ENCODE results near the gene PODXL2. TPM values are rescaled to one million over a fixed set of nuclear protein-coding genes. Genes with fewer than 3 reads are reported as not detected.

PODXL2 gene
- total RNA-seq, 1 donor from 2014 or later: 4.2 TPM

- Histone ChIP-seq H3K36me3 (ENCODE audit: control insufficient read depth in 3 of 3, insufficient read depth in 3 of 3, low read length in 3 of 3) (no peaks in the 10 kb centered on the region), H3K4me3 (ENCODE audit: low read length in 3 of 3) (no peak overlapping the region), H3K9me3 (ENCODE audit: control insufficient read depth in 3 of 3, low read length in 3 of 3) (no peaks in the 10 kb centered on the region), H3K27ac (ENCODE audit: low read depth, low read length) (no peak overlapping the region), H3K4me1 (ENCODE audit: control insufficient read depth in 3 of 3, insufficient read depth in 3 of 3, low read length in 3 of 3) (peaks cover 1 to 4% (median 2%) of the 10 kb centered on the region in 3 donors), H3K27me3 (ENCODE audit: control insufficient read depth in 3 of 3, insufficient read depth in 3 of 3, low read length in 3 of 3) (no peaks in the 10 kb centered on the region), H3K9ac (ENCODE audit: low read depth in 1 of 3, low read length in 3 of 3) (no peak overlapping the region)
These were observed 37.7 kb downstream of the PODXL2 start for GRCh38 chr3:127666676-127667075.

DNA sequence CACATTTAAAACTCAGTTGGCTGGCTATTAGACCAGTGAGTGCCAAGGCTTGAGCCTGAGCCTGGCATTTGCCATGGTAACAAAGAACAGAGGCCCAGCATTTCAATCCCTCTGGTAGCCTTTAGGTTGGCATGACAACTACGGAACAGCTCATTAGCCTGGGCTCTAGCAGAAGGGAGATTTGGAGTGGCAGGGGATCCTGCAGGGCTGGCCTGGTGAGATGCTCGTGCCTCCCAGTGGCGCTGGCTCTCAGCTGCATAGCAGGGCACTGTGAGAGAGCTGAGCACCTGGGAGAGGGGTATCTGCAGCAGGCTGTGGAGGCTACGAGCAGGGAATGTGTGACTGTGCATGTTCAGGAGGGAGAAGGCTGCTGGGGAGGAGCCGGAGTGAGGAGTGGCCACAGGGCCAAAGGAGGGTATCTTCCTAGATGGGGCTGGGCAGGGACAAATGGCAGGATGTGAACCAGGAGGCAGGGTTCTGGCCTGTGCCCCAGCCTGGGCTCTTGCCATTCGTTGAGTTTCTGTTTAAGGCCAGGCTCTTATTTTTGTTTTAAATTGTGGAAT, 38.2 kb downstream of the PODXL2 start:
- Histone ChIP-seq H3K27me3 (ENCODE audit: control insufficient read depth in 3 of 3, insufficient read depth in 3 of 3, low read length in 3 of 3) (no peaks in the 10 kb centered on the region), H3K4me3 (ENCODE audit: low read length in 3 of 3) (no peak overlapping the region), H3K27ac (ENCODE audit: low read depth, low read length) (no peak overlapping the region), H3K4me1 (ENCODE audit: control insufficient read depth in 3 of 3, insufficient read depth in 3 of 3, low read length in 3 of 3) (peaks cover 5 to 10% (median 7%) of the 10 kb centered on the region in 3 donors), H3K9me3 (ENCODE audit: control insufficient read depth in 3 of 3, low read length in 3 of 3) (no peaks in the 10 kb centered on the region), H3K9ac (ENCODE audit: low read depth in 1 of 3, low read length in 3 of 3) (no peak overlapping the region), H3K36me3 (ENCODE audit: control insufficient read depth in 3 of 3, insufficient read depth in 3 of 3, low read length in 3 of 3) (no peaks in the 10 kb centered on the region)

DNA sequence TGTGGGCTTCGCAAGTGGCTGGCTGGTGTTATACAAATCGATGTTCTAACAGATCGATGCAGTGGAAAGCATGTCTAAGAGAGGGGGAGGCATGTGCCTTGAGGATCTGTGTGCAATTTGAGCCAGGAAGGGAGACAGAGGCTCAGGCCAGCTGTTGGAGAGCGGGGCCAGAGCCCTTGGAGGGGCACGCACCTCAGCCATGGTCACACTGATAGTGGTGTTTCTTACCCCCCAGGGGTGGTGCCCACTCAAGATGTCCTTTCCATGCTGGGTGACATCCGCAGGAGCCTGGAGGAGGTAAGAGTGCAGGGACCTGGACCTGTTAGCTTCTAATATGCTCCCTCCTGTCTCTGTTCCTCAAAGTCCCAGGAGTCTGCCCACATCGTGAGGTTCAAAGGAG, 39.9 kb downstream of the PODXL2 start:
- Histone ChIP-seq H3K9ac (ENCODE audit: low read depth in 1 of 3, low read length in 3 of 3) (no peak overlapping the region), H3K9me3 (ENCODE audit: control insufficient read depth in 3 of 3, low read length in 3 of 3) (no peaks in the 10 kb centered on the region), H3K4me3 (ENCODE audit: low read length in 3 of 3) (no peak overlapping the region), H3K27me3 (ENCODE audit: control insufficient read depth in 3 of 3, insufficient read depth in 3 of 3, low read length in 3 of 3) (no peaks in the 10 kb centered on the region), H3K27ac (ENCODE audit: low read depth, low read length) (no peak overlapping the region), H3K4me1 (ENCODE audit: control insufficient read depth in 3 of 3, insufficient read depth in 3 of 3, low read length in 3 of 3) (peaks cover 11 to 18% (median 14%) of the 10 kb centered on the region in 3 donors), H3K36me3 (ENCODE audit: control insufficient read depth in 3 of 3, insufficient read depth in 3 of 3, low read length in 3 of 3) (no peaks in the 10 kb centered on the region)

DNA sequence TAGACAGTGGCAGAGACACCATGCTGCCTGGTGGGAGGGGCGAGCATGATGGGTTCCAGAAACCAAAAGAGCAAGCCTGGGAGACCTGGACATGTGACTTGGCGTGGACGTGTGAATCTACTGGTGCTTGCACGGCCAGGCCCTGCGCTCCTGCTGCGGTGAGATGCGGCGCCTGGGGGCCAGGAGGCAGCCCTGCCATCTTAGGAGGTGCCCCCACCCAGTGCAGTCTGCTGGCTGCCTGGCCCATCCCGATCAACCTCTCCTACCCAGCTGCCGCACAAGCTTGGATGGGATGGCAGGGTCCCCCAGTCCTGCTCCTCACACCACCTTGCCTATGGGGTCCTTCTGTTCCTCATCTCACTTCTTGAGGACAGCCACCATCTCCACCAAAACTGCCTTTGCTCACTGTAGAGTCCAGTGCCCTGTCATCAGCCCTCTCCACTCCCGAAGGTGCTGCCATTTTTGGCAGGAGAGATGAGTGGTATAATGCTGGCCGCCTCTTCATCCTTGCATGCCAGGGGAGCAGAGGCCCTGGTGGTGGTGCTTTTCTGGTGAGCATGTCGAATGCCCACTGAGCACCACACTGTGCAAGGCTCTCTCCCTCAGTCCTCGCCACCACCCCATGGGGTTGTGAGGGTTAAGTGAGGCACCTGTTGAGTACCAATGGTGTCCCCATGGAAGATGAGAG, 40.7 kb downstream of the PODXL2 start:
- Histone ChIP-seq H3K9me3 (ENCODE audit: control insufficient read depth in 3 of 3, low read length in 3 of 3) (no peaks in the 10 kb centered on the region), H3K27me3 (ENCODE audit: control insufficient read depth in 3 of 3, insufficient read depth in 3 of 3, low read length in 3 of 3) (no peaks in the 10 kb centered on the region)

DNA sequence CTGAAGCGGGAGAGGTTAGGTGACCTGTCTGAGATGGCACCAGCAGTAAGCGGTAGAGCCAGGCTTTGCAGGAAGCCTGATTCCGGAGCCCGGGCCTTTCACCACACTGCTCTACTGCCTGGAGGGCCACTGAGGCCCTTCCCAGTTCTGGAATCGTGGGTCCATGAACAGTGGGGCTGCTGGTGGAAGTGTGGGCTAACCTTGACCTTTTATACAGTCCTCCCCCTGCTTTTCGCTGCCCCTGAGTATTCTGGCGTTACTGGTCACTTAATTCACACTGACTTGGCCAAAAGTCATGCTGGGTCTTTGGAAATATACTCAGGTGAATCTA, 41.2 kb downstream of the PODXL2 start:
- no peaks in the 10 kb centered on the region for H3K9me3 ChIP-seq (ENCODE audit: control insufficient read depth in 3 of 3, low read length in 3 of 3)
- peaks cover 3 to 4% (median 3%) of the 10 kb centered on the region in 3 donors for H3K36me3 ChIP-seq (ENCODE audit: control insufficient read depth in 3 of 3, insufficient read depth in 3 of 3, low read length in 3 of 3)
- no peak overlapping the region for H3K4me3 ChIP-seq (ENCODE audit: low read length in 3 of 3)
- peaks cover 14 to 29% (median 20%) of the 10 kb centered on the region in 3 donors for H3K4me1 ChIP-seq (ENCODE audit: control insufficient read depth in 3 of 3, insufficient read depth in 3 of 3, low read length in 3 of 3)
- no peak overlapping the region for H3K27ac ChIP-seq (ENCODE audit: low read depth, low read length)
- no peaks in the 10 kb centered on the region for H3K27me3 ChIP-seq (ENCODE audit: control insufficient read depth in 3 of 3, insufficient read depth in 3 of 3, low read length in 3 of 3)
- H3K9ac ChIP-seq (ENCODE audit: low read depth in 1 of 3, low read length in 3 of 3): peak overlapping the region in 1 of 3 donors; percentile 16

More for the DNA sequence above, 40.7 kb downstream of the PODXL2 start:
- H3K4me1 ChIP-seq (ENCODE audit: control insufficient read depth in 3 of 3, insufficient read depth in 3 of 3, low read length in 3 of 3): peaks cover 14 to 26% (median 17%) of the 10 kb centered on the region in 3 donors
- H3K9ac ChIP-seq (ENCODE audit: low read depth in 1 of 3, low read length in 3 of 3): peak overlapping the region in 1 of 3 donors; percentile 16
- peaks cover 0 to under 1% (median under 1%) of the 10 kb centered on the region in 3 donors for H3K36me3 ChIP-seq (ENCODE audit: control insufficient read depth in 3 of 3, insufficient read depth in 3 of 3, low read length in 3 of 3)
- no peak overlapping the region for H3K4me3 ChIP-seq (ENCODE audit: low read length in 3 of 3)
- H3K27ac ChIP-seq (ENCODE audit: low read depth, low read length): no peak overlapping the region

DNA sequence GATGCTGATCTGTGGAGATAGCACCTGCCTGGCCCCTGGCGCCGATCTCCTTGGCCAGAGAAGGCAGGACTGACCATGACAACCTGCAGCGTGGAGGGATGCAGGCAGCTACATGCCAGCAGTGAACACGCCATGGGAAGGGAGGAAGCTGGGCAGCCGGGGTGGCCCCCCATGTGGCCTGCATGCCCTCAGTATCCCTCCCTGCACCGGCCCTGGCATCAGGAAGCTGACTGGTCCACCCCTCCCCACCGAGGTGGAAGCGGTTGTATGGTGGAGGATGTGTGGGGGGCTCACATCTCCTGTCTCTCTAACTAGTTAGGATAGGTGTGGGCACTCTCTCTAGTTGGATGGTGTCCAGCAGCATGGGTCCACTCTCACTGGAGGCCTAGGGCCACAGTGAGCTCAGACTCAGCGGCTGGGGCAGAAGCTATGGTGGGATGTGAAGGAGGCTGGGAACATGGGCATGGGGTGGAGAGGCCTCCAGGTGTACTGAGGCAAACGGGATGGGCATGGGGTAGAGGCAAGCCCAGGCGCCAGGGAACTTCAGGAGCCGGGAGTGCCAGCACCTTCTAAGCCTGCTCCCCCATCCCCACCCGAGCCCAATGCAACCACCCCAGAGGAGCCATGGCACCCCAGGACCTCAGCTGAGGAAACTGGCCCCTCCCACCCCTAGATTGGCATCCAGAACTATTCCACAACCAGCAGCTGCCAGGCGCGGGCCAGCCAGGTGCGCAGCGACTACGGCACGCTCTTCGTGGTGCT, 42.0 kb downstream of the PODXL2 start:
- no peaks in the 10 kb centered on the region for H3K27me3 ChIP-seq (ENCODE audit: control insufficient read depth in 3 of 3, insufficient read depth in 3 of 3, low read length in 3 of 3)
- no peak overlapping the region for H3K27ac ChIP-seq (ENCODE audit: low read depth, low read length)
- H3K4me3 ChIP-seq (ENCODE audit: low read length in 3 of 3): no peak overlapping the region
- H3K9me3 ChIP-seq (ENCODE audit: control insufficient read depth in 3 of 3, low read length in 3 of 3): no peaks in the 10 kb centered on the region
- peaks cover 14 to 35% (median 24%) of the 10 kb centered on the region in 3 donors for H3K4me1 ChIP-seq (ENCODE audit: control insufficient read depth in 3 of 3, insufficient read depth in 3 of 3, low read length in 3 of 3)
- H3K9ac ChIP-seq (ENCODE audit: low read depth in 1 of 3, low read length in 3 of 3): no peak overlapping the region
- H3K36me3 ChIP-seq (ENCODE audit: control insufficient read depth in 3 of 3, insufficient read depth in 3 of 3, low read length in 3 of 3): peaks cover 5 to 10% (median 5%) of the 10 kb centered on the region in 3 donors

DNA sequence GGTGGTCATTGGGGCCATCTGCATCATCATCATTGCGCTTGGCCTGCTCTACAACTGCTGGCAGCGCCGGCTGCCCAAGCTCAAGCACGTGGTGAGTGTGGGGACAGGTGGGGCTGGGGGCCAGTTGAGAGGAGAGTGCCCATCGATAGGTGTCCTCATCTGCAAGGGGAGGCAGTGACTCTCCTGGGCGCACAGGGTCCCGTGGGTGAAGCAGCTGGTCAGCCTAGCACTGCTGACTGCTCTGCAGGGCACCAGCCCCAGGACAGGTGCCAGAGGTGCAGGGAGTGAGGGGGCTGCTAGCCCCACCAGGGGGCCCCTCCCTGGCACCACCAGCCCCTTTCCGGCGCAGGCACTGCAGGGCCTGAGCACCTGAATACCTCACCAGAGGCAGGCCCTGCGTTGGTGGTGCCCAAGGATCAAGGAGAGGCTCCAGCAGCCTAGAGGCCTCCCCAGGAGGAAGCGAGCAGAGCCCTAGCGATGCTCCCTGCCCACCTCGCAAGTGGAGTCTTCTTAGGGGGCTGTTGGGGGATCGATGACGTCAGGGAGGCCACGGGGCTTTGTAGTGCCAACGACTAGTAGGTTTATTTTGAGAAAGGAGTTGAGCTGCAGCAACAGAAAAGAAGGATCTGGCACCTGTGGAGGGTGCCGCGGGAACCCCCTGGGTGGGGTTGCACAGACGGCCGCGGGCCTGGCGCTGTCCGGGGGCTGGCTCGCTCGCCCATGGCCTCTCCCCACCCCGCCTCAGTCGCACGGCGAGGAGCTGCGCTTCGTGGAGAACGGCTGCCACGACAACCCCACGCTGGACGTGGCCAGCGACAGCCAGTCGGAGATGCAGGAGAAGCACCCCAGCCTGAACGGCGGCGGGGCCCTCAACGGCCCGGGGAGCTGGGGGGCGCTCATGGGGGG, 42.8 kb downstream of the PODXL2 start:
- Histone ChIP-seq H3K4me3 (ENCODE audit: low read length in 3 of 3) (peak overlapping the region; percentile 48 to 74 (median 70)), H3K36me3 (ENCODE audit: control insufficient read depth in 3 of 3, insufficient read depth in 3 of 3, low read length in 3 of 3) (peaks cover 12 to 18% (median 13%) of the 10 kb centered on the region in 3 donors), H3K4me1 (ENCODE audit: control insufficient read depth in 3 of 3, insufficient read depth in 3 of 3, low read length in 3 of 3) (peaks cover 14 to 41% (median 29%) of the 10 kb centered on the region in 3 donors), H3K9ac (ENCODE audit: low read depth in 1 of 3, low read length in 3 of 3) (peak overlapping the region; percentile 74 to 90 (median 86)), H3K27me3 (ENCODE audit: control insufficient read depth in 3 of 3, insufficient read depth in 3 of 3, low read length in 3 of 3) (no peaks in the 10 kb centered on the region), H3K9me3 (ENCODE audit: control insufficient read depth in 3 of 3, low read length in 3 of 3) (no peaks in the 10 kb centered on the region), H3K27ac (ENCODE audit: low read depth, low read length) (peak overlapping the region; percentile 83)

- peaks cover 18 to 25% (median 20%) of the 10 kb centered on the region in 3 donors for H3K36me3 ChIP-seq (ENCODE audit: control insufficient read depth in 3 of 3, insufficient read depth in 3 of 3, low read length in 3 of 3)
These were observed 43.6 kb downstream of the PODXL2 start, which contains the start of gene ABTB1 for GRCh38 chr3:127672429-127673190. ABTB1 (plus strand) TSS chr3:127672952; CDS start chr3:127673026, 74 bp downstream.

More at GRCh38 chr3:127672429-127673190, 43.6 kb downstream of the PODXL2 start, which contains the start of gene ABTB1:
- Histone ChIP-seq H3K27me3 (ENCODE audit: control insufficient read depth in 3 of 3, insufficient read depth in 3 of 3, low read length in 3 of 3) (no peaks in the 10 kb centered on the region), H3K27ac (ENCODE audit: low read depth, low read length) (peak within 1 kb of the TSS; percentile 83), H3K9ac (ENCODE audit: low read depth in 1 of 3, low read length in 3 of 3) (peak within 1 kb of the TSS; percentile 77 to 90 (median 86)), H3K9me3 (ENCODE audit: control insufficient read depth in 3 of 3, low read length in 3 of 3) (no peaks in the 10 kb centered on the region), H3K4me1 (ENCODE audit: control insufficient read depth in 3 of 3, insufficient read depth in 3 of 3, low read length in 3 of 3) (peaks cover 14 to 41% (median 29%) of the 10 kb centered on the region in 3 donors), H3K4me3 (ENCODE audit: low read length in 3 of 3) (peak within 1 kb of the TSS; percentile 68 to 89 (median 84))
